Osteocyte (in vitro differentiated cells): Measurements from ENCODE around the gene MAMDC2. TPM values are rescaled to one million over a fixed set of nuclear protein-coding genes. Genes with fewer than 3 reads are reported as not detected.

Source experiments
- DNase-seq: peaks from one replicate; pipeline ENCODE4 v3.0.0; 2021; ENCODE audit warnings: mixed read lengths; ENCODE audit not compliant: unreplicated experiment; ENCODE audit errors: extremely low spot score
- H3K27ac Mint-ChIP-seq: one replicate; pipeline ENCODE4 v1.8.0; 2021; ENCODE audit warnings: mild to moderate bottlenecking, mixed read lengths; ENCODE audit not compliant: unreplicated experiment
- H3K27me3 Mint-ChIP-seq: one replicate; pipeline ENCODE4 v1.8.0; 2021; ENCODE audit warnings: mixed read lengths; ENCODE audit not compliant: unreplicated experiment
- H3K36me3 Mint-ChIP-seq: one replicate; pipeline ENCODE4 v1.8.0; 2021; ENCODE audit warnings: mixed read lengths; ENCODE audit not compliant: unreplicated experiment
- H3K4me1 Mint-ChIP-seq: one replicate; pipeline ENCODE4 v1.8.0; 2021; ENCODE audit warnings: mixed read lengths; ENCODE audit not compliant: unreplicated experiment
- H3K4me3 Mint-ChIP-seq: one replicate; pipeline ENCODE4 v1.8.0; 2021; ENCODE audit warnings: mild to moderate bottlenecking, moderate library complexity, mixed read lengths; ENCODE audit not compliant: unreplicated experiment
- H3K9me3 Mint-ChIP-seq: one replicate; pipeline ENCODE4 v1.8.0; 2021; ENCODE audit warnings: mixed read lengths; ENCODE audit not compliant: unreplicated experiment
- CTCF ChIP-seq: fragments of 200-600 bp; sonication (generic); IDR thresholded peaks from 2 replicates; pipeline ENCODE4 v1.5.0; 2021; ENCODE audit warnings: antibody characterized with exemption, mild to moderate bottlenecking, moderate library complexity
- total RNA-seq: library from RNA; stranded (reverse); gene quantifications from 2 replicates; pipeline ENCODE4 v1.2.1, GENCODE V29; 2021

MAMDC2 gene
- total RNA-seq, 1 donor from 2014 or later: 11.3 TPM

GRCh38 chr9:70120834-70121510, 77.3 kb downstream of the MAMDC2 start:
- H3K4me1 Mint-ChIP-seq: peaks cover 35% of the 10 kb centered on the region
- no peaks in the 10 kb centered on the region for H3K27me3 Mint-ChIP-seq
- peak; percentile 59 for TF ChIP-seq CTCF
- DNase-seq: peak; percentile 88
- no peaks in the 10 kb centered on the region for H3K9me3 Mint-ChIP-seq
- peak overlapping the region; percentile 91 for H3K27ac Mint-ChIP-seq
- H3K36me3 Mint-ChIP-seq: peaks cover 4% of the 10 kb centered on the region
- H3K4me3 Mint-ChIP-seq: peak overlapping the region; percentile 10

- H3K4me3 Mint-ChIP-seq: no peak overlapping the region
- no peak for DNase-seq
- no peak for TF ChIP-seq CTCF
- peak overlapping the region; percentile 91 for H3K27ac Mint-ChIP-seq
- no peaks in the 10 kb centered on the region for H3K9me3 Mint-ChIP-seq
- peaks cover 4% of the 10 kb centered on the region for H3K36me3 Mint-ChIP-seq
- peaks cover 43% of the 10 kb centered on the region for H3K4me1 Mint-ChIP-seq
- no peaks in the 10 kb centered on the region for H3K27me3 Mint-ChIP-seq
These were observed 78.3 kb downstream of the MAMDC2 start for GRCh38 chr9:70121818-70122436.

GRCh38 chr9:70123695-70124094, 80.0 kb downstream of the MAMDC2 start:
- no peak for TF ChIP-seq CTCF
- Mint-ChIP-seq H3K36me3 (peaks cover 4% of the 10 kb centered on the region), H3K4me3 (no peak overlapping the region), H3K4me1 (peaks cover 47% of the 10 kb centered on the region), H3K27me3 (no peaks in the 10 kb centered on the region), H3K9me3 (no peaks in the 10 kb centered on the region), H3K27ac (no peak overlapping the region)
- no peak for DNase-seq

GRCh38 chr9:70125621-70126263, 82.1 kb downstream of the MAMDC2 start:
- DNase-seq: no peak
- TF ChIP-seq CTCF: no peak
- Mint-ChIP-seq H3K4me3 (no peak overlapping the region), H3K27me3 (no peaks in the 10 kb centered on the region), H3K9me3 (no peaks in the 10 kb centered on the region), H3K36me3 (peaks cover 3% of the 10 kb centered on the region), H3K27ac (no peak overlapping the region), H3K4me1 (peaks cover 33% of the 10 kb centered on the region)

- no peak overlapping the region for H3K27ac Mint-ChIP-seq
- no peak for DNase-seq
- no peaks in the 10 kb centered on the region for H3K27me3 Mint-ChIP-seq
- TF ChIP-seq CTCF: no peak
- H3K36me3 Mint-ChIP-seq: peaks cover 3% of the 10 kb centered on the region
- peaks cover 25% of the 10 kb centered on the region for H3K4me1 Mint-ChIP-seq
- no peaks in the 10 kb centered on the region for H3K9me3 Mint-ChIP-seq
- H3K4me3 Mint-ChIP-seq: no peak overlapping the region
These were observed 83.4 kb downstream of the MAMDC2 start for GRCh38 chr9:70127036-70127435.
